GOT3 (cell line): ENCODE measurements around the gene LGALS12.

Experiments used
- DNase-seq: peaks from one replicate; lab custom pipeline; 2025; ENCODE audit warnings: mixed read lengths; lab: John Stamatoyannopoulos, UW

The LGALS12 gene

DNA sequence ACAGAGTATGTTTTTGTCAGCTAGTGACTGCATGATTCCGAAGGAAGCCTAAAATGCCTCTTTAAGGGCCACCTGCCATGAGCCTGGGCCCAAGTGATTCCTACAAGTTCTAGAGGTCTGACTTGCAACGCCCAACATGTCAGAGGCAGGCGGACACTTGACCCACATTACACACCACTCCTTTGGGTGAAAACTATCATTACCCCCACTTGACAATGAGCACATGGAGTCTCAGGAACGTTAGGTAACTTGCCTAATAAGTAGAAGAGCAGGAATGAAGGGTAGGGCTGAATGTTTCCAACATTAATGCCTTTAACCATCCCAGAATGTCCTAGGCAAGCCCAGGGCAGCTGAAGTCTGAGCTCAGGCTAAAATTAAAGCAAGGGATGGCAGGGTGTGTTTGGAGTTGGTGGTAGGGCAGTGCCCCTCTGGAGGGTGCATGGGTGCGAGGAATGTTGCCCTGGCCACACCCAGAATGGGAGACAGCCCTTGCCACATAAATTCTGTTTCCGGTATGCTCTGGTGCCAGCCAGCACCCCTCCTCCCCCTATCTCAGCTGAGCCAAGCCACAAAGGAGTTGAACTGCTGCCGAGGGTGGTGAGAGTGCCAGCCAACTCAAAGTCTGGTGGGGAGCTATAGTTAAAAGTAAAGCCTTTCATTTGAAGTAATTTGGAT lies 54.8 kb downstream of the LGALS12 start:
- DNase-seq = no peak

GRCh38 chr11:63563201-63564055 lies 57.5 kb downstream of the LGALS12 start, which contains the start of gene PLAAT2:
TSS of gene PLAAT2 (minus strand) at chr11:63563379. CDS start at chr11:63563324, 55 bp downstream.
- DNase-seq = no peak

DNA sequence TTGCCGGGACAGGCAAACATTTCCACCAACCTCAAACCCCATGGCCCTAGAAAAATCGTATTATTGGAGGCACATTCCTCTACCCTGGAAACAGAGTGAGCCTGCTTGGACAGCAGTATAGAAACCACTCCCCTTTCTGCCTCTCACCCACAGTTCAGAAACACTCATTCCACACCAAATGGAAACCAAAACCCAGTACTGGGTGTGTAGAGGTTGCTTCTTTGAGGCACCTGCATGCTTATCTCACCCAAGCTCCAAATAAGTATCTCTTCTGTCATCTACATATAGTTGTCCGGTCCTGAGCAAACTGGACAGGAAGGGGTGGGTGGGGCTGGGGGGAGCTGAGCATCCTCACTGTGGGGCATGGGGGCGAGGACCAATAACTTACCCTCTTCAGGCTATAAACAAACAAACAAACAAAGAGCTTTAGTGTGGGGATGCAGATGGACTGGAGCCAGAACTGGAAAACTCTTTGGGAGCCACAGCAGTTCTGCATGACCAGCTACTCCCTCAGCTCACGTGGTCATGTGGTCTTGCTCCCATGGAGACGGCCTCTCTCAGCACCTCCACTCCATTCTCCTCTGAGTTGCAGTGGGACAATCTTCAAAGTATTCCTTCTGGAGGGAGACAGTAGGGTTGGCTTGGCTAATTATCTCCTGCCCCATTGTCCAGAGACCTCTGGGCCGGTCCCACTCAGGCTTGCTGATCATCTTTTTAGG lies 58.3 kb downstream of the LGALS12 start:
- DNase-seq = no peak

GRCh38 chr11:63564784-63565350 lies 59.0 kb downstream of the LGALS12 start:
- DNase-seq = no peak
